ENCODE data around the gene RARRES2.

- TF ChIP-seq, protein P1, sequence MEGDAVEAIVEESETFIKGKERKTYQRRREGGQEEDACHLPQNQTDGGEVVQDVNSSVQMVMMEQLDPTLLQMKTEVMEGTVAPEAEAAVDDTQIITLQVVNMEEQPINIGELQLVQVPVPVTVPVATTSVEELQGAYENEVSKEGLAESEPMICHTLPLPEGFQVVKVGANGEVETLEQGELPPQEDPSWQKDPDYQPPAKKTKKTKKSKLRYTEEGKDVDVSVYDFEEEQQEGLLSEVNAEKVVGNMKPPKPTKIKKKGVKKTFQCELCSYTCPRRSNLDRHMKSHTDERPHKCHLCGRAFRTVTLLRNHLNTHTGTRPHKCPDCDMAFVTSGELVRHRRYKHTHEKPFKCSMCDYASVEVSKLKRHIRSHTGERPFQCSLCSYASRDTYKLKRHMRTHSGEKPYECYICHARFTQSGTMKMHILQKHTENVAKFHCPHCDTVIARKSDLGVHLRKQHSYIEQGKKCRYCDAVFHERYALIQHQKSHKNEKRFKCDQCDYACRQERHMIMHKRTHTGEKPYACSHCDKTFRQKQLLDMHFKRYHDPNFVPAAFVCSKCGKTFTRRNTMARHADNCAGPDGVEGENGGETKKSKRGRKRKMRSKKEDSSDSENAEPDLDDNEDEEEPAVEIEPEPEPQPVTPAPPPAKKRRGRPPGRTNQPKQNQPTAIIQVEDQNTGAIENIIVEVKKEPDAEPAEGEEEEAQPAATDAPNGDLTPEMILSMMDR (IDR thresholded peaks at IDR 0.05), result peak; percentile 16 to 54 (median 37)
- TF ChIP-seq POLR2A (IDR thresholded peaks at IDR 0.05), result peak; percentile 47 to 77 (median 70)
These were observed 18.4 kb downstream of the RARRES2 start, which contains the start of the genes ACTR3C and LRRC61 for GRCh38 chr7:150322833-150323681.
